Epidermal melanocyte (primary cell): ENCODE data around the gene PTPRK.
"Not testable (repeated sequence)": the region's sequence is repeated elsewhere in the genome, so short reads cannot be mapped to it uniquely, and the experiment has no call there.

Source experiments
- DNase-seq: peaks from one replicate; pipeline ENCODE4 v3.0.0; 2011; ENCODE audit warnings: low spot score; ENCODE audit not compliant: insufficient read length

PTPRK gene

GRCh38 chr6:128491610-128492206 lies 28.7 kb downstream of the PTPRK start:
- no peak for DNase-seq

GRCh38 chr6:128491100-128491581 lies 29.3 kb downstream of the PTPRK start:
- no peak for DNase-seq

GRCh38 chr6:128487746-128488145 lies 32.7 kb downstream of the PTPRK start:
- no peak for DNase-seq

- DNase-seq, result no peak
These were observed 33.3 kb downstream of the PTPRK start for GRCh38 chr6:128487055-128487454.

GRCh38 chr6:128486580-128486979 lies 33.8 kb downstream of the PTPRK start:
- not testable (repeated sequence) for DNase-seq

GRCh38 chr6:128483472-128484135 lies 36.8 kb downstream of the PTPRK start:
- no peak for DNase-seq

- DNase-seq, result no peak
These were observed 37.8 kb downstream of the PTPRK start for GRCh38 chr6:128482642-128483041.

- DNase-seq, result no peak
These were observed 40.4 kb downstream of the PTPRK start for GRCh38 chr6:128479991-128480390.

- DNase-seq, result no peak
These were observed 41.2 kb downstream of the PTPRK start for GRCh38 chr6:128479048-128479666.

GRCh38 chr6:128478230-128479047 lies 42.0 kb downstream of the PTPRK start:
- DNase-seq, result no peak

- no peak for DNase-seq
These were observed 45.5 kb downstream of the PTPRK start for GRCh38 chr6:128474933-128475332.

- no peak for DNase-seq
These were observed 45.9 kb downstream of the PTPRK start for GRCh38 chr6:128474481-128474880.

GRCh38 chr6:128471907-128472306 lies 48.5 kb downstream of the PTPRK start:
- DNase-seq, result no peak

- no peak for DNase-seq
These were observed 54.7 kb downstream of the PTPRK start for GRCh38 chr6:128465368-128466343.

- no peak for DNase-seq
These were observed 55.6 kb downstream of the PTPRK start for GRCh38 chr6:128464790-128465189.

GRCh38 chr6:128463942-128464341 lies 56.5 kb downstream of the PTPRK start:
- DNase-seq, result no peak

- no peak for DNase-seq
These were observed 58.9 kb downstream of the PTPRK start for GRCh38 chr6:128461501-128461900.

- DNase-seq, result no peak
These were observed 63.7 kb downstream of the PTPRK start for GRCh38 chr6:128456510-128457230.

GRCh38 chr6:128455959-128456358 lies 64.4 kb downstream of the PTPRK start:
- no peak for DNase-seq

GRCh38 chr6:128452713-128453112 lies 67.7 kb downstream of the PTPRK start:
- no peak for DNase-seq
